K562 (cell line): Measurements from ENCODE around the gene KRTAP10-8. TPM values are rescaled to one million over a fixed set of nuclear protein-coding genes. Genes with fewer than 3 reads are reported as not detected.

Source experiments
- ATAC-seq: fragments of 200-7000 bp; cut with Tn5 transposase; 3 replicates; pipeline ENCODE4 v1.9.1; 2020; ENCODE audit warnings: moderate library complexity
- BruUV-seq: library from RNA; stranded (reverse); fragments of 400-500 nt; replicated peaks from 2 replicates; lab custom pipeline; 2021; lab: Mats Ljungman, UMichigan
- CTCF ChIA-PET: fragments of 300-600 bp; formaldehyde crosslinking; extraction: SDS; loops from one replicate; lab custom pipeline; 2021; ENCODE audit warnings: low intra/inter-chr PET ratio; lab: Yijun Ruan, JAX
- POLR2A ChIA-PET: fragments of 300-600, 350-650 bp; sonication (Branson Sonifier 250); formaldehyde crosslinking; extraction: SDS; loops from one replicate; lab custom pipeline; 2021; ENCODE audit warnings: antibody characterized with exemption, inconsistent platforms; lab: Yijun Ruan, JAX
- DNase-seq, 4 experiments: peaks; one replicate each; pipeline versions ENCODE4 v3.0.0 to v3.0.0-alpha.2; 2011 to 2018; ENCODE audit warnings: low spot score in 3 of 4, mixed read lengths in 3 of 4; ENCODE audit errors: extremely low read depth in 1 of 4
- FAIRE-seq: peaks from 2 replicates; lab custom pipeline; 2011; peaks lifted over from hg19 to GRCh38; lab: Jason Lieb, UNC
- H2AFZ ChIP-seq: 2 replicates; pipeline ENCODE4 v1.6.0; 2011; ENCODE audit warnings: low read depth, low read length, control low read depth, inconsistent platforms
- H3K27ac ChIP-seq: fragments of 200-600 bp; 3 replicates; pipeline ENCODE4 v1.8.0; 2011; ENCODE audit warnings: low read depth, mild to moderate bottlenecking, control low read depth, inconsistent platforms, low read length, moderate library complexity, mixed read lengths; ENCODE audit errors: extremely low read depth
- H3K27me3 ChIP-seq, 2 experiments: fragments of 300-600 bp in 1 of 2; 2 replicates in 1 of 2; 3 replicates in 1 of 2; pipeline versions ENCODE4 v1.6.0 to v1.8.0; 2011; ENCODE audit warnings: inconsistent platforms in 2 of 2, low read length in 2 of 2, mild to moderate bottlenecking in 1 of 2, mixed read lengths in 1 of 2, moderate library complexity in 1 of 2; ENCODE audit not compliant: control insufficient read depth in 2 of 2, insufficient read depth in 2 of 2
- H3K36me3 ChIP-seq: fragments of 300-600 bp; 3 replicates; pipeline ENCODE4 v1.8.0; 2011; ENCODE audit warnings: mild to moderate bottlenecking, low read length, inconsistent platforms; ENCODE audit not compliant: control insufficient read depth, insufficient read depth
- H3K4me1 ChIP-seq, 2 experiments: fragments of 200-600 bp in 1 of 2; replicated peaks in 1 of 2; 2 replicates in 1 of 2; 3 replicates in 1 of 2; pipeline versions ENCODE4 v1.5.1 to v1.8.0; 2011; ENCODE audit warnings: inconsistent platforms in 2 of 2, low read length in 2 of 2, mild to moderate bottlenecking in 1 of 2, mixed read lengths in 1 of 2, moderate library complexity in 1 of 2; ENCODE audit not compliant: control insufficient read depth in 2 of 2, insufficient read depth in 2 of 2
- H3K4me2 ChIP-seq: 2 replicates; pipeline ENCODE4 v1.6.1; 2011; ENCODE audit warnings: low read length, control low read depth, inconsistent platforms, mixed read lengths; ENCODE audit not compliant: insufficient read depth
- H3K4me3 ChIP-seq: fragments of 200-600 bp; sonication (generic), shearing (Covaris generic); 2 replicates; pipeline ENCODE4 v1.5.1; 2016; ENCODE audit warnings: control low read depth, inconsistent platforms
- H3K79me2 ChIP-seq: fragments of 200-600 bp; 3 replicates; pipeline ENCODE4 v1.8.0; 2011; ENCODE audit warnings: low read length, inconsistent platforms; ENCODE audit not compliant: control insufficient read depth, insufficient read depth
- H3K9ac ChIP-seq, 2 experiments: 2 replicates each; pipeline versions ENCODE4 v1.6.0 to v1.6.1; 2011; ENCODE audit warnings: low read depth in 2 of 2, low read length in 2 of 2, control low read depth in 1 of 2, inconsistent platforms in 1 of 2, mild to moderate bottlenecking in 1 of 2, mixed read lengths in 1 of 2; ENCODE audit not compliant: insufficient read depth in 1 of 2
- H3K9me1 ChIP-seq: one replicate; pipeline ENCODE4 v1.6.0; 2011; ENCODE audit warnings: inconsistent platforms, mild to moderate bottlenecking, low read length, moderate library complexity; ENCODE audit not compliant: control insufficient read depth, insufficient read depth
- H3K9me3 ChIP-seq: replicated peaks from 2 replicates; pipeline ENCODE4 v1.5.1; 2011; ENCODE audit warnings: low read depth, low read length, inconsistent platforms; ENCODE audit not compliant: control insufficient read depth, insufficient read depth
- H4K20me1 ChIP-seq: replicated peaks from 2 replicates; pipeline ENCODE4 v1.6.1; 2011; ENCODE audit warnings: low read length, inconsistent platforms, mixed read lengths; ENCODE audit not compliant: control insufficient read depth, insufficient read depth
- KDM1A ChIP-seq, 2 experiments: fragments of 450-650 bp; IDR thresholded peaks; 2 replicates each; pipeline ENCODE4 v1.6.1; 2016; ENCODE audit warnings: mild to moderate bottlenecking in 2 of 2
- MEIS2 ChIP-seq: fragments of 450-650 bp; IDR thresholded peaks from 2 replicates; pipeline ENCODE4 v1.6.1; 2014; ENCODE audit warnings: mild to moderate bottlenecking; ENCODE audit not compliant: partially characterized antibody
- SMARCA4 ChIP-seq: fragments of 450-650 bp; IDR thresholded peaks from 2 replicates; pipeline ENCODE4 v1.6.1; 2016
- ZNF146 ChIP-seq: IDR thresholded peaks from one replicate; pipeline ENCODE4 v1.6.1; 2018; ENCODE audit warnings: missing compliant biosample characterization; ENCODE audit not compliant: unreplicated experiment
- ZNF695 ChIP-seq: fragments of 450-650 bp; formaldehyde crosslinking; IDR thresholded peaks from 2 replicates; pipeline ENCODE4 v1.4.0; 2020; ENCODE audit warnings: mild to moderate bottlenecking, moderate library complexity
- WGBS: fragments of 100-300 bp; shearing (Covaris generic); methylation state at CpG from one replicate; pipeline ENCODE4 v1.1.6; 2016; ENCODE audit warnings: low coverage, mixed read lengths; ENCODE audit not compliant: insufficient coverage; ENCODE audit errors: missing lambda C conversion rate; 5-methylcytosine and 5-hydroxymethylcytosine counted together
- in situ Hi-C: fragments of 300-500 bp; cut with MboI; formaldehyde crosslinking; loops from 4 replicates; pipeline ENCODE4 v1.15.0; 2018; ENCODE audit warnings: inconsistent platforms, mixed read lengths
- intact Hi-C: fragments of 100-400 bp; cut with micrococcal nuclease; formaldehyde crosslinking; loops from 2 replicates; pipeline ENCODE4 v1.14.2; 2022
- polyA plus RNA-seq, 8 experiments: library from polyadenylated mRNA; depleted of rRNA in 4 of 8; stranded (reverse) in 5 of 8; unstranded in 3 of 8; fragments of >200 nt; fragmentation: Nextera tagmentation in 2 of 8; fragmentation: Illumina TruSeq in 1 of 8; extraction: Ambion mirVana in 2 of 8; extraction: Trizol in 1 of 8; gene quantifications; 2 replicates each; pipeline versions ENCODE4 v1.2.1 to v1.2.3, GENCODE V29; 2011 to 2014; ENCODE audit warnings: inconsistent platforms in 1 of 8, missing spikeins in 1 of 8
- total RNA-seq, 7 experiments: library from RNA; depleted of rRNA in 6 of 7; stranded (reverse); fragments of >200 nt in 6 of 7; fragmentation: Illumina TruSeq in 2 of 7; extraction: Trizol in 2 of 7; gene quantifications; 2 replicates each; pipeline versions ENCODE4 v1.2.1 to v1.2.3, GENCODE V29; 2011 to 2021; ENCODE audit warnings: low replicate concordance in 1 of 7
- TF ChIP-seq, protein P1 (sequence below): fragments of 450-650 bp; formaldehyde crosslinking; IDR thresholded peaks from 2 replicates; pipeline ENCODE4 v1.4.0; 2020; ENCODE audit warnings: mild to moderate bottlenecking, mixed read lengths
- TF ChIP-seq, protein P2 (sequence below): sonication (generic); formaldehyde crosslinking; IDR thresholded peaks from 2 replicates; pipeline ENCODE4 v1.8.1; 2023; ENCODE audit warnings: missing genetic modification reagents, mild to moderate bottlenecking, borderline replicate concordance

The KRTAP10-8 gene
- total and polyA plus RNA-seq, 9 of the 15 experiments (the other 6 are each of a cell fraction or from before 2014, with no cell fraction given): not detected

DNA sequence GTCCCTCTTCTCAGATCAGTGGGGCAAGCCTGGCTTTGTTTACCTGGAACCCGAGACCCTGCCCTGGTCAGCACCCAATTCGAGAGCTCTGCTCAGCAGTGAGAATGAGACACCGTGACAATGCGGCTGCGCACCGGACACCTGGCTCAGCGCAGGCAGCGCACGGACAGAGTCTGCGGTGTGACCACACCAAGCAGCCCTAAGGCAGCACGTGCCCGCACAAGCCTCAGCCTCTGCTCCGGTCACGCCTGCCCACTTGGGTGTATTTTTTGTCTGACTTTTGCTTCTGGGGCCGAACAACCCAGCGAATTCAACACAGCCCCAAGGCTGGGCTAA, 4.7 kb downstream of the KRTAP10-8 start:
- Histone ChIP-seq H3K4me2 (no peak overlapping the region), H3K9ac (no peak overlapping the region), H3K9me3 (no peaks in the 10 kb centered on the region; the same call in 1 of the 2 replicates), H4K20me1 (no peaks in the 10 kb centered on the region), H3K27me3 (peaks cover 14 to 44% of the 10 kb centered on the region in 2 experiments; a peak in 4 of 5 replicates), H3K9me1 (peaks cover 3% of the 10 kb centered on the region), H3K36me3 (no peaks in the 10 kb centered on the region), H3K4me3 (no peak overlapping the region), H3K27ac (no peak overlapping the region), H3K79me2 (no peaks in the 10 kb centered on the region), H3K4me1 (peaks cover 0 to 10% of the 10 kb centered on the region in 2 experiments; a peak in 2 of 5 replicates), H2AFZ (no peak overlapping the region)
- ATAC-seq: no peak
- no peak for FAIRE-seq
- TF ChIP-seq SMARCA4 (no peak), MEIS2 (no peak), KDM1A (IDR thresholded peaks at IDR 0.05) (no peak), ZNF695 (CRISPR knock-in tag) (no peak), ZNF146 (CRISPR knock-in tag) (no peak)
- TF ChIP-seq, protein P1, sequence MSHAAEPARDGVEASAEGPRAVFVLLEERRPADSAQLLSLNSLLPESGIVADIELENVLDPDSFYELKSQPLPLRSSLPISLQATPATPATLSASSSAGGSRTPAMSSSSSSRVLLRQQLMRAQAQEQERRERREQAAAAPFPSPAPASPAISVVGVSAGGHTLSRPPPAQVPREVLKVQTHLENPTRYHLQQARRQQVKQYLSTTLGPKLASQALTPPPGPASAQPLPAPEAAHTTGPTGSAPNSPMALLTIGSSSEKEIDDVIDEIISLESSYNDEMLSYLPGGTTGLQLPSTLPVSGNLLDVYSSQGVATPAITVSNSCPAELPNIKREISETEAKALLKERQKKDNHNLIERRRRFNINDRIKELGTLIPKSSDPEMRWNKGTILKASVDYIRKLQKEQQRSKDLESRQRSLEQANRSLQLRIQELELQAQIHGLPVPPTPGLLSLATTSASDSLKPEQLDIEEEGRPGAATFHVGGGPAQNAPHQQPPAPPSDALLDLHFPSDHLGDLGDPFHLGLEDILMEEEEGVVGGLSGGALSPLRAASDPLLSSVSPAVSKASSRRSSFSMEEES (CRISPR knock-in tag): no peak
- TF ChIP-seq, protein P2, sequence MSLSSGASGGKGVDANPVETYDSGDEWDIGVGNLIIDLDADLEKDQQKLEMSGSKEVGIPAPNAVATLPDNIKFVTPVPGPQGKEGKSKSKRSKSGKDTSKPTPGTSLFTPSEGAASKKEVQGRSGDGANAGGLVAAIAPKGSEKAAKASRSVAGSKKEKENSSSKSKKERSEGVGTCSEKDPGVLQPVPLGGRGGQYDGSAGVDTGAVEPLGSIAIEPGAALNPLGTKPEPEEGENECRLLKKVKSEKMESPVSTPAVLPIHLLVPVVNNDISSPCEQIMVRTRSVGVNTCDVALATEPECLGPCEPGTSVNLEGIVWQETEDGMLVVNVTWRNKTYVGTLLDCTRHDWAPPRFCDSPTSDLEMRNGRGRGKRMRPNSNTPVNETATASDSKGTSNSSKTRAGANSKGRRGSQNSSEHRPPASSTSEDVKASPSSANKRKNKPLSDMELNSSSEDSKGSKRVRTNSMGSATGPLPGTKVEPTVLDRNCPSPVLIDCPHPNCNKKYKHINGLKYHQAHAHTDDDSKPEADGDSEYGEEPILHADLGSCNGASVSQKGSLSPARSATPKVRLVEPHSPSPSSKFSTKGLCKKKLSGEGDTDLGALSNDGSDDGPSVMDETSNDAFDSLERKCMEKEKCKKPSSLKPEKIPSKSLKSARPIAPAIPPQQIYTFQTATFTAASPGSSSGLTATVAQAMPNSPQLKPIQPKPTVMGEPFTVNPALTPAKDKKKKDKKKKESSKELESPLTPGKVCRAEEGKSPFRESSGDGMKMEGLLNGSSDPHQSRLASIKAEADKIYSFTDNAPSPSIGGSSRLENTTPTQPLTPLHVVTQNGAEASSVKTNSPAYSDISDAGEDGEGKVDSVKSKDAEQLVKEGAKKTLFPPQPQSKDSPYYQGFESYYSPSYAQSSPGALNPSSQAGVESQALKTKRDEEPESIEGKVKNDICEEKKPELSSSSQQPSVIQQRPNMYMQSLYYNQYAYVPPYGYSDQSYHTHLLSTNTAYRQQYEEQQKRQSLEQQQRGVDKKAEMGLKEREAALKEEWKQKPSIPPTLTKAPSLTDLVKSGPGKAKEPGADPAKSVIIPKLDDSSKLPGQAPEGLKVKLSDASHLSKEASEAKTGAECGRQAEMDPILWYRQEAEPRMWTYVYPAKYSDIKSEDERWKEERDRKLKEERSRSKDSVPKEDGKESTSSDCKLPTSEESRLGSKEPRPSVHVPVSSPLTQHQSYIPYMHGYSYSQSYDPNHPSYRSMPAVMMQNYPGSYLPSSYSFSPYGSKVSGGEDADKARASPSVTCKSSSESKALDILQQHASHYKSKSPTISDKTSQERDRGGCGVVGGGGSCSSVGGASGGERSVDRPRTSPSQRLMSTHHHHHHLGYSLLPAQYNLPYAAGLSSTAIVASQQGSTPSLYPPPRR (CRISPR knock-in tag): no peak
- ChIA-PET CTCF (no interaction called here), POLR2A (interaction anchor here (0.6 kb wide), 1 partner anchor 229 kb away, joined by 3 read pairs; no protein-coding TSS in a partner anchor)
- DNase-seq: no peak
- BruUV-seq: no TSS peak
- under 1% methylated on average over 16 of the region's 16 CpGs for WGBS
- intact Hi-C loops: no loop called here
- in situ Hi-C loops: no loop called here
